HG02763 (cell line): ENCODE data around the gene ZSWIM1.
A peak's percentile ranks its signal among the peaks of the same experiment; 100 is the strongest.
"Not testable (repeated sequence)": the region's sequence is repeated elsewhere in the genome, so short reads cannot be mapped to it uniquely, and the experiment has no call there.

Experiments
- ATAC-seq: cut with Tn5 transposase; IDR thresholded peaks from one replicate; pipeline ENCODE4 v1.9.1; 2021; ENCODE audit warnings: mild to moderate bottlenecking, moderate library complexity; ENCODE audit not compliant: unreplicated experiment

Gene ZSWIM1

GRCh38 chr20:45853484-45853883 is 27.5 kb upstream of the ZSWIM1 start:
- ATAC-seq = no peak

DNA sequence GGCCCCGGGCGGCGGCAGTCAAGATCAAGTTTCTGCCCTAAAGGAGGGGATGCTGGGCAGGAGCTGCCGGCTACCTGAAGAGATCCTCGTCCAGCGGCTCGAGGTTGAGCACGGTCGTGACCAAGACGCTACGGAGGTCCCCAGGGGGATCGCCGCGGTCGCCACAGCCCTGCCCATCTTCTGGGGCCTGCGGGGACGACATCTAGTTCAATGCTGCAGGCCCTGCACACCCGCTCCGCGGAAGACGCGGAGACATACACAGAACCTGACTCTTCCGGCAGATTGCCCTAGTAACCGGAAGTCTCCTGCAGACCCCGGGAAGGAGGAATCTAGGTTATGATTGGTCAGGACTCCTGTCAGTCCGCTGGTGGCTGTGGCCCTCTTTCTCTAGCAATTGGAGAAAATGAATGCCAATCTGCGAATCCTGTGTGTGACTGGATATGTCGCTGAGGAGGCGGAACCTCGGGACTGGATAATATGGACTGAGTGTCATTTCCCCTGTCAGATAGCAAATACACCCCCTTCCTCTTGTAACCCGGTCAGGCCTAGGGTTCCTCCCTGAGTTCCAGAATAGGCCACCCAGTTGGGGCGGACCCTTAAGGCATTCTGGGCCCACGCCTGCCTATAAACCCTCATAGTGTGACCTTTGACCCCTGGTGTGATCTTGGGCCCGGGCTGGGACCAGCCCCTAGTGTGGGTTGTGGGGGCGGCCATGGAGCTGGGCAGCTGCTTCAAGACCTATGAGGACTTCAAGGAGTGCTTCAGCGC is 23.7 kb upstream of the ZSWIM1 start, which contains the start of the genes ACOT8 and ZSWIM3:
Gene ACOT8 (minus strand): TSS at position 279 of the 768 bp plus-strand sequence. CDS start 77 bp downstream, at position 202.
Gene ZSWIM3 (plus strand): TSS at position 501 of the 768 bp plus-strand sequence. CDS start 212 bp downstream, at position 713.
- ATAC-seq = peak; percentile 98

DNA sequence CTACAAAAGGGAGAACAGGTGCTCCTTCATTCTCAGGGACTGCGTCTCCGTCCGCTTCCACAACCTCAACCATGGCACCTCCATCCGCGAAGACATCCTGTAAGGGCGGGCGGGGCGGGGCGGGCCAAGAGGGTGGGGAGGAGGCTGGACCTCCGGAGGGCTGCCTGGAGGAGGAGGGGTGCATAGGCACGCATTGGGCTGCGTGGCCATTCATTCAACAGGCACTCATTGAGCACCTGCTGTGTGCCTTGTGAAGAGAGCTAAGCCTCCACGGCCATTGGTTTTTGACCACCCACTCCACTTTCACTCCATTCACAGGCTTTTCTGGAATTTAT is 23.2 kb upstream of the ZSWIM1 start:
- ATAC-seq = no peak

DNA sequence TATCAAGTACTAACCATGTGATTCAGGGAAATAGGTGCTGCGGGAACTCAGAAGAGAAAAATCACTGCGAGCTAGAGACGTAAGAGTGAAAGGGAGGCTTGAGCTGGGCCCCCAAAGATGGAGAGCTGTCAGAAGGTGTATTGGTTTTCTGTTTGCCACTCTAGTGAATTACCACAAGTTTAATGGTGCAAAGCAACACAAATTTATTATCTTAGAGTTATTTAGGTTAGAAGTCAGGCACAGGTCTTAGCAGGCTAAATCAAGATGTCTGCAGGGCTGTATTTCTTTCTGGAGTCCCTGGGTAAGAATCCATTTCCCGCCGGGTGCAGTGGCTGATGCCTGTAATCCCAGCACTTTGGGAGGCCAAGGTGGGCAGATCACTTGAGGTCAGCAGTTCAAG is 21.1 kb upstream of the ZSWIM1 start:
- no peak for ATAC-seq

- no peak for ATAC-seq
Observed at GRCh38 chr20:45860560-45861220, 20.3 kb upstream of the ZSWIM1 start.

- ATAC-seq = no peak
Observed at GRCh38 chr20:45861221-45862075, 19.6 kb upstream of the ZSWIM1 start.

- no peak for ATAC-seq
Observed at GRCh38 chr20:45863543-45864470, 17.2 kb upstream of the ZSWIM1 start.

GRCh38 chr20:45866454-45866853 is 14.6 kb upstream of the ZSWIM1 start:
- no peak for ATAC-seq

DNA sequence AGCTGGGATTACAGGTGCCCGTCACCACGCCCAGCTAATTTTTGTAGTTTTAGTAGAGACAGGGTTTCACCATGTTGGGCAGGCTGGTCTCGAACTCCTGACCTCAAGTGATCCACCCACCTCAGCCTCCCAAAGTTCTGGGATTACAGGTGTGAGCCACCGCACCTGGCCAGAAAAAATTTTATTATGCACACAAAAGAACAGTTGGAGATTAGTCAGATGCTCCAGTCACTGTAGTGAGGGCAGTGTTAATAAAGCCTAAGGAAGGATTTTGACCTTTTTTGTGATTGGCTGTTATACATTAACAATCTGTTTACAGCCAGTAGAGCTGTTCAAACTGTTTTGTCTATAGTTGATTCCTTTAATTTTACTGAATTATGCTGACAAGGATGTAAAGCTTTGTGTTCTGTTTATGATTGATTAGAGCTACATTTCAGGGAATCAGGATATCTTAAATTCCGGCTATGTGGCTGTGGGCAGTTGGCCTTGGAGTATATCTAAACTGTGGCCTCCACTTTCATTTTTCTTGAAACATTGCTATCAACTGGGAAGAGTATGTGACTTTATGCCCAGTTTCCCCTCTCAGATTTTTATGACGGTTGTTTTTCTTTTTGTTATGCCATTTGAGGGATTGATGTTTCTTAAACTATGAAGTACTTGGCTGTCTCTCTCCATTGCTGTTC is 13.8 kb upstream of the ZSWIM1 start:
- no peak for ATAC-seq

DNA sequence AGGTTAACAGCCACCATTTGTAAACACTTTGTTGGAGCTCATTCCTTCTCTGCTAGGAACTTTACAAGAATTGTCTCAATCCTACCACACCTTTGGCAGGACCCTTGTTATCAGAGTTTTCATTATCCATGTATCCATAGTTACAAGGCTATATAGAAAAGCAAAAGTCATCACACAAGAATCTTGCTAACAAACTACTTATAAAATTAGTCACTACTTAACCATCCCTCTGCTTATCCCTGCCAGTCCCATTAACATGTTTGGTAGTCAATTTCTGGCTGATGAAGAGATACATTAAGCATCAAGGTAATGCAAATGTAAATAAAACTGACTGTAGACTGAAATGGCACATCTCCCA is 13.2 kb upstream of the ZSWIM1 start:
- ATAC-seq = no peak

DNA sequence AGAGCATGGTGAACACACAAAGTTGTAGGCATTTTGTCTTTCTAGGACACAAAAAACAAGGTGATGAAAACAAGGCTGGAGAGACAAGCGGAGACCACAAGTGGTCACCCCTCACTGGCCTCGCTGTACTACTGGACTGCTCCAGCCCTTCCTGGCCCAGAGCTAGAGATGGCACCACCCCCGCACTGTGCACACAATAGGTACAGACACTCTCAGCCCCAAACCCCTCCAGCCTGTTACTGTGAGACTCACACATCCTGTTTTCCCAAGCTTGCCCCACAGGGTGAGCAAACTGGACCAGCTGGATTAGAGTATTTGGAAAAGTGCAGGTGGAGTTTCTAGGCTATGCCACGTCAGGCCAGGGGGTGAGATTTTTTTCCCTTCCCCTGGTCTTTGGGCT is 8.4 kb upstream of the ZSWIM1 start:
- no peak for ATAC-seq

DNA sequence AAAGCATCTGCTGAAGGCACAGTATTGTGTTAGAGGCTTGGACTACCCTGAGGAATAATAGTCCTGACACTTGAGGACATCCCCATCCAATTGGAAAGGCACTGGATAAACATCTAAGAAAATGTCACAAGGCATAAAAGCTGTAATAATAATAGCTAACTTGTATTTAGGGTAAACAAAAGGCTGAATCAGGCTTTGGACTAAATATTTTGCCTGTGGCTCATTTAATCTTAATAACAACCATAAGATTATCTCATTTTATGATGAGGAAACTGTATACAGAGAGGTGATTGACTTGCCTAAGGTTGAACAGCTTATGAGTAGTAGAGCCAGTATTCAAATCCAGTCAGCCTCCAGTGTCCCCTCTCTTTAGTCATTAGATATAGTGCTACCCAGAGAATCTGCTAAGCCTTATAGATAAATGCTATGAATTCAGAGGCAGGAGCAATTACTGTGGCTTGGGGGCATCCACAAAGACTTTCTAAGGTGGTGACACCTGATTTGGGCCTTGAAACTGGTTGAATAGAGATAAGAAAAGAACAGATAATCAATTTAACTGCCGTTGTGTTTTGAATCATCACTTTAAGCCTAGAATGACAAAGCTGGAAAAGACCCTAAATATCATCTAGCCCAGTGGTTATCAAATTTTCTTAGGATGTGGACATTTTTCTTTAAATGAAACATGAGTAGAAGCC is 7.5 kb upstream of the ZSWIM1 start:
- no peak for ATAC-seq

DNA sequence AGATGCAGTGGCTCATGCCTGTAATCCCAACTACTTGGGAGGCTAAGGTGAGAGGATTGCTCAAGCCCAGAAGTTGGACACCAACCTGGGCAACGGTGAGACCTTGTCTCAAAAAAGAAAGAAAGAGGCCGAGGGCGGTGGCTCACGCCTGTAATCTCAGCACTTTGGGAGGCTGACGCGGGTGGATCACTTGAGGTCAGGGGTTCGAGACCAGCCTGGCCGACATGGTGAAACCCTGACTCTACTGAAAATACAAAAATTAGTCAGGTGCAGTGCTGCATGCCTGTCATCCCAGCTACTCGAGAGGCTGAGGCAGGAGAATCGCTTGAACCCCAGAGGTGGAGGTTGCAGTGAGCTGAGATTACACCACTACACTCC is 6.9 kb upstream of the ZSWIM1 start:
- ATAC-seq = not testable (repeated sequence)

DNA sequence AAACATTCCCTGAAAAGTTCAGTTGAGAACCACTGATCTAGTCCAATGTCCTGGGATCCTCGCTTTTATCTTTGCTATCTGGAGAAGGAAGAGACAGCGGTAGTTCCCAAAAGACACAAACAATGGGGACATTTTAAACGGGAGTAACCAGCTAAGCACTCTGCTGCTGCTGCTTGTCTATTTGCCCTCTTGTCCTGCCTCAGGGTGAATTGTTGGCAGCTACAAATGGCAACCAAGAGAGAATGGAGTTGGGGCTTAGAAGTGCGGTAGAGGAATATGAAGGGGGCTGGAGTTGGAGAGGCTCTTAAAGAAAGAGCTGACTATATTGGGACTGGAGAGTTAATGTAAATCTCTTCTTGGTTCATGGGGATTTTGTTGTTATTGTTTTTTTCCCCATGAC is 6.5 kb upstream of the ZSWIM1 start:
- no peak for ATAC-seq

- ATAC-seq = no peak
Observed at GRCh38 chr20:45878076-45878761, 2.8 kb upstream of the ZSWIM1 start.

DNA sequence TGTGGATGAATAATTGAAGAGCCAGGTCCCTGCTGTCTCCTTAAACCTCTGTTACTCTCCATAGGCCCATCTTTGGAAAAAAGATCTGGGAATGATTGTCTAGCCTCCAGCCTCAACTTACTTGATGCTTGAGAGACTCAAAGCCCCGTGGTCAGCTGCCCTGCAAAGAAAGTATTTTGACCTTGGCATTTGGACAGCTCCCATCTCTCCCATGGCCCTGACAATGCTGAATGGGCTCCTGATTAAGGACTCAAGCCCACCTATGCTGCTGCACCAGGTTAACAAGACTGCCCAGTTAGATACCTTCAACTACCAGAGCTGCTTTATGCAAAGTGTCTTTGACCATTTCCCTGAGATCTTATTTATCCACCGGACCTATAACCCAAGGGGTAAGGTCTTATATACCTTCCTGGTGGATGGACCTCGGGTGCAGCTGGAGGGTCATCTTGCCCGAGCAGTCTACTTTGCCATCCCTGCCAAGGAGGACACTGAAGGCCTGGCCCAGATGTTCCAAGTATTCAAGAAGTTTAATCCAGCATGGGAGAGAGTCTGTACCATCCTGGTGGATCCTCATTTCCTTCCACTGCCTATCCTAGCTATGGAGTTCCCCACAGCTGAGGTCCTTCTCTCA is 1.6 kb downstream of the ZSWIM1 start:
- ATAC-seq = no peak

DNA sequence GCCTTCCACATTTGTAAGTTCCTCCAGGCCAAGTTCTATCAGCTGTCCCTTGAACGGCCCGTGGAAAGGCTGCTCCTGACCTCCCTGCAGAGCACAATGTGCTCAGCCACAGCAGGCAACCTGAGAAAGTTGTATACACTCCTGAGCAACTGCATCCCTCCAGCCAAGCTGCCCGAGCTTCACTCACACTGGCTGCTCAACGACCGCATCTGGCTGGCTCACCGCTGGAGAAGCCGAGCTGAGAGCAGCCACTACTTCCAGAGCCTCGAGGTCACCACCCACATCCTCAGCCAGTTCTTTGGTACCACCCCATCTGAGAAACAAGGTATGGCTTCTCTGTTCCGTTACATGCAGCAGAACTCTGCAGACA is 2.1 kb downstream of the ZSWIM1 start:
- no peak for ATAC-seq

GRCh38 chr20:45886590-45887345 is 5.7 kb downstream of the ZSWIM1 start:
- no peak for ATAC-seq
